Trophoblast cell (in vitro differentiated cells and primary cell): ENCODE data around the gene THYN1.
"Not testable (repeated sequence)": the region's sequence is repeated elsewhere in the genome, so short reads cannot be mapped to it uniquely, and the experiment has no call there.

Experiments
- DNase-seq, 2 donors: peaks; one replicate each; pipeline ENCODE4 v3.0.0-alpha.2; 2016
- H2AFZ ChIP-seq: 2 replicates; pipeline ENCODE4 v1.6.1; 2013; ENCODE audit warnings: low read length, moderate library complexity, mild to moderate bottlenecking; ENCODE audit not compliant: insufficient read depth, poor library complexity
- H2AK5ac ChIP-seq: 2 replicates; pipeline ENCODE4 v1.6.1; 2013; ENCODE audit warnings: mild to moderate bottlenecking, low read length
- H2BK120ac ChIP-seq: 2 replicates; pipeline ENCODE4 v1.6.1; 2013; ENCODE audit warnings: low read length, mild to moderate bottlenecking, moderate library complexity; ENCODE audit not compliant: insufficient read depth, poor library complexity
- H2BK12ac ChIP-seq: 2 replicates; pipeline ENCODE4 v1.6.1; 2013; ENCODE audit warnings: mild to moderate bottlenecking, low read length, moderate library complexity
- H2BK5ac ChIP-seq: 2 replicates; pipeline ENCODE4 v1.6.1; 2013; ENCODE audit warnings: low read length, low read depth, moderate library complexity, mild to moderate bottlenecking; ENCODE audit not compliant: poor library complexity
- H3K14ac ChIP-seq: 2 replicates; pipeline ENCODE4 v1.6.1; 2013; ENCODE audit warnings: mild to moderate bottlenecking, low read length
- H3K18ac ChIP-seq: 2 replicates; pipeline ENCODE4 v1.6.1; 2013; ENCODE audit warnings: mild to moderate bottlenecking, low read length
- H3K23ac ChIP-seq: 2 replicates; pipeline ENCODE4 v1.6.1; 2013; ENCODE audit warnings: low read length
- H3K27ac ChIP-seq: 2 replicates; pipeline ENCODE4 v1.5.1; 2013; ENCODE audit warnings: low read depth, mild to moderate bottlenecking, inconsistent platforms, low read length, moderate library complexity
- H3K27me3 ChIP-seq: 2 replicates; pipeline ENCODE4 v1.6.1; 2013; ENCODE audit warnings: inconsistent platforms, mild to moderate bottlenecking, low read length, moderate library complexity; ENCODE audit not compliant: insufficient read depth
- H3K36me3 ChIP-seq, 2 experiments: 1 replicate in 1 of 2; 2 replicates in 1 of 2; pipeline ENCODE4 v1.6.1; 2013; ENCODE audit warnings: low read length in 2 of 2, mild to moderate bottlenecking in 2 of 2, moderate library complexity in 1 of 2; ENCODE audit not compliant: insufficient read depth in 2 of 2, control insufficient read depth in 1 of 2
- H3K4ac ChIP-seq: 2 replicates; pipeline ENCODE4 v1.6.1; 2013; ENCODE audit warnings: low read depth, mild to moderate bottlenecking, low read length, moderate library complexity
- H3K4me1 ChIP-seq, 2 experiments: 1 replicate in 1 of 2; 2 replicates in 1 of 2; pipeline ENCODE4 v1.6.1; 2013; ENCODE audit warnings: low read length in 2 of 2, mild to moderate bottlenecking in 2 of 2, moderate library complexity in 1 of 2; ENCODE audit not compliant: insufficient read depth in 2 of 2, control insufficient read depth in 1 of 2
- H3K4me2 ChIP-seq: 2 replicates; pipeline ENCODE4 v1.6.1; 2013; ENCODE audit warnings: inconsistent platforms, mild to moderate bottlenecking, low read length, moderate library complexity
- H3K4me3 ChIP-seq: 2 replicates; pipeline ENCODE4 v1.5.1; 2013; ENCODE audit warnings: mild to moderate bottlenecking, low read depth, low read length, inconsistent platforms
- H3K79me1 ChIP-seq: one replicate; pipeline ENCODE4 v1.6.1; 2013; ENCODE audit warnings: low read length
- H3K79me2 ChIP-seq: 2 replicates; pipeline ENCODE4 v1.6.1; 2013; ENCODE audit warnings: low read length, mild to moderate bottlenecking; ENCODE audit not compliant: control insufficient read depth, insufficient read depth, poor library complexity
- H3K9ac ChIP-seq: 2 replicates; pipeline ENCODE4 v1.6.1; 2013; ENCODE audit warnings: mild to moderate bottlenecking, low read length
- H3K9me3 ChIP-seq: 2 replicates; pipeline ENCODE4 v1.6.1; 2013; ENCODE audit warnings: low read depth, mild to moderate bottlenecking, control low read depth, inconsistent platforms, low read length; ENCODE audit not compliant: insufficient read depth
- H4K12ac ChIP-seq: 2 replicates; pipeline ENCODE4 v1.6.1; 2013; ENCODE audit warnings: low read depth, mild to moderate bottlenecking, low read length, moderate library complexity
- H4K8ac ChIP-seq: 2 replicates; pipeline ENCODE4 v1.6.1; 2013; ENCODE audit warnings: low read depth, mild to moderate bottlenecking, low read length, moderate library complexity
- H4K91ac ChIP-seq: one replicate; pipeline ENCODE4 v1.6.1; 2013; ENCODE audit warnings: low read depth, mild to moderate bottlenecking, low read length, moderate library complexity
- WGBS: extraction: QIAGEN DNeasy Blood & Tissue Kit; methylation state at CpG from one replicate; pipeline ENCODE4 v1.1.7; 2013; ENCODE audit warnings: missing lambda C conversion rate; ENCODE audit not compliant: insufficient read length, insufficient coverage; ENCODE audit errors: extremely low coverage; 5-methylcytosine and 5-hydroxymethylcytosine counted together

Gene THYN1

GRCh38 chr11:134257101-134257500 is 3.9 kb upstream of the THYN1 start:
- H4K8ac ChIP-seq = no peak overlapping the region
- peaks cover 23 to 24% of the 10 kb centered on the region in 2 experiments for H3K36me3 ChIP-seq
- no peak overlapping the region for H2AFZ ChIP-seq
- no peaks in the 10 kb centered on the region for H3K9me3 ChIP-seq
- WGBS = no CpG with 5 or more reads among the region's 11 CpGs
- H3K14ac ChIP-seq = no peak overlapping the region
- no peak overlapping the region for H2BK12ac ChIP-seq
- no peak overlapping the region for H2BK5ac ChIP-seq
- no peak overlapping the region for H3K9ac ChIP-seq
- no peak for DNase-seq
- H3K79me1 ChIP-seq = peaks cover 3% of the 10 kb centered on the region
- H2BK120ac ChIP-seq = no peak overlapping the region
- H3K23ac ChIP-seq = no peak overlapping the region
- H4K12ac ChIP-seq = no peak overlapping the region
- peaks cover 3% of the 10 kb centered on the region for H3K79me2 ChIP-seq
- H3K4ac ChIP-seq = no peak overlapping the region
- H3K4me2 ChIP-seq = no peak overlapping the region
- no peak overlapping the region for H3K18ac ChIP-seq
- no peak overlapping the region for H3K4me3 ChIP-seq
- no peak overlapping the region for H2AK5ac ChIP-seq
- no peak overlapping the region for H4K91ac ChIP-seq
- no peaks in the 10 kb centered on the region for H3K27me3 ChIP-seq
- H3K4me1 ChIP-seq = peaks cover 0 to 2% of the 10 kb centered on the region in 2 experiments
- no peak overlapping the region for H3K27ac ChIP-seq

- not testable (repeated sequence) for H3K9ac ChIP-seq
Observed at GRCh38 chr11:134255184-134255561, 2.0 kb upstream of the THYN1 start.

GRCh38 chr11:134254433-134255183 is 1.5 kb upstream of the THYN1 start:
- no CpG with 5 or more reads among the region's 3 CpGs for WGBS
- no peak overlapping the region for H2AK5ac ChIP-seq

More at GRCh38 chr11:134255184-134255561, 2.0 kb upstream of the THYN1 start:
- not testable (repeated sequence) for H2BK5ac ChIP-seq, H2AK5ac ChIP-seq, H2BK120ac ChIP-seq, H2BK12ac ChIP-seq, H3K79me1 ChIP-seq, H3K27ac ChIP-seq, H3K4me1 ChIP-seq, H3K14ac ChIP-seq, H3K4me3 ChIP-seq, H3K18ac ChIP-seq, H4K91ac ChIP-seq, H4K12ac ChIP-seq, H2AFZ ChIP-seq, H3K9me3 ChIP-seq, H3K23ac ChIP-seq, H4K8ac ChIP-seq, H3K4me2 ChIP-seq, H3K27me3 ChIP-seq, DNase-seq, H3K4ac ChIP-seq, H3K79me2 ChIP-seq
- H3K36me3 ChIP-seq = peaks cover 11 to 16% of the 10 kb centered on the region in 2 experiments
- no CpG with 5 or more reads among the region's 5 CpGs for WGBS

GRCh38 chr11:134252346-134253187 is 585 bp downstream of the THYN1 start:
- Histone ChIP-seq H3K79me1 (peaks cover 3% of the 10 kb centered on the region), H4K12ac (peak overlapping the region; percentile 27), H2AK5ac (no peak overlapping the region), H4K8ac (peak overlapping the region; percentile 51), H2BK5ac (no peak overlapping the region), H2AFZ (peak overlapping the region; percentile 77), H3K9me3 (no peaks in the 10 kb centered on the region), H3K23ac (no peak overlapping the region), H2BK12ac (no peak overlapping the region), H3K4me1 (peaks cover 0 to 2% of the 10 kb centered on the region in 2 experiments), H3K18ac (no peak overlapping the region), H3K27ac (no peak overlapping the region), H3K79me2 (peaks cover 3% of the 10 kb centered on the region), H3K4ac (no peak overlapping the region), H3K4me2 (peak overlapping the region; percentile 75), H3K36me3 (peaks cover 2 to 21% of the 10 kb centered on the region in 2 experiments), H3K27me3 (no peaks in the 10 kb centered on the region), H2BK120ac (no peak overlapping the region), H3K9ac (peak overlapping the region; percentile 6), H3K14ac (no peak overlapping the region), H3K4me3 (peak overlapping the region; percentile 66), H4K91ac (no peak overlapping the region)
- WGBS = no CpG with 5 or more reads among the region's 27 CpGs
- DNase-seq = peak in 1 of 2 donors; percentile 51

More at GRCh38 chr11:134254433-134255183, 1.5 kb upstream of the THYN1 start:
- Histone ChIP-seq H2AFZ (no peak overlapping the region), H3K23ac (no peak overlapping the region), H4K91ac (no peak overlapping the region), H2BK120ac (no peak overlapping the region), H3K4ac (no peak overlapping the region), H2BK5ac (no peak overlapping the region), H3K4me3 (no peak overlapping the region), H3K9ac (no peak overlapping the region), H4K12ac (no peak overlapping the region), H3K27ac (no peak overlapping the region), H3K9me3 (no peaks in the 10 kb centered on the region), H3K79me1 (peaks cover 3% of the 10 kb centered on the region), H3K79me2 (peaks cover 3% of the 10 kb centered on the region), H3K4me1 (peaks cover 0 to 2% of the 10 kb centered on the region in 2 experiments), H3K14ac (no peak overlapping the region), H3K18ac (no peak overlapping the region), H4K8ac (no peak overlapping the region), H2BK12ac (no peak overlapping the region), H3K4me2 (peak overlapping the region; percentile 86), H3K27me3 (no peaks in the 10 kb centered on the region), H3K36me3 (peaks cover 9 to 15% of the 10 kb centered on the region in 2 experiments)
- no peak for DNase-seq
